Left ventricle myocardium inferior (tissue), 1 donor: ENCODE data around the gene CDK4. TPM values are rescaled to one million over a fixed set of nuclear protein-coding genes. Genes with fewer than 3 reads are reported as not detected.
A peak's percentile ranks its signal among the peaks of the same experiment; 100 is the strongest.

Source experiments
- DNase-seq: peaks from one replicate; pipeline ENCODE4 v3.0.0-alpha.2; 2020
- H3K27ac ChIP-seq: fragments of 200-600 bp; replicated peaks from 2 replicates; pipeline ENCODE4 v1.8.0; 2021
- H3K27me3 ChIP-seq: fragments of 200-600 bp; 2 replicates; pipeline ENCODE4 v1.8.0; 2021; ENCODE audit warnings: low read depth
- H3K36me3 ChIP-seq: fragments of 200-600 bp; 2 replicates; pipeline ENCODE4 v1.8.0; 2021
- H3K4me1 ChIP-seq: fragments of 200-600 bp; 2 replicates; pipeline ENCODE4 v1.8.0; 2021
- H3K4me3 ChIP-seq: fragments of 200-600 bp; 2 replicates; pipeline ENCODE4 v1.8.0; 2021; ENCODE audit warnings: mild to moderate bottlenecking, moderate library complexity
- H3K9me3 ChIP-seq: fragments of 200-600 bp; replicated peaks from 2 replicates; pipeline ENCODE4 v1.8.0; 2021
- intact Hi-C: fragments of 100-400 bp; cut with micrococcal nuclease; formaldehyde crosslinking; loops from one replicate; pipeline ENCODE4 v1.11.0; 2022
- total RNA-seq: library from RNA; stranded (reverse); fragmentation: NEBNext Ultra II Directional; extraction: Animal tissue kit (Norgen Biotek cat#: 25700); gene quantifications from one replicate; pipeline ENCODE4 v1.2.1, GENCODE V29; 2021
- TF ChIP-seq, protein P1 (sequence below): fragments of 200-600 bp; IDR thresholded peaks from 2 replicates; pipeline ENCODE4 v1.8.0; 2021; ENCODE audit warnings: antibody characterized with exemption, mild to moderate bottlenecking, borderline replicate concordance
- donor health status: DM: no; HTN: yes; CAD: no; lungs with severe emphysema.

CDK4 gene
- total RNA-seq, 1 donor from 2014 or later = 41.3 TPM

DNA sequence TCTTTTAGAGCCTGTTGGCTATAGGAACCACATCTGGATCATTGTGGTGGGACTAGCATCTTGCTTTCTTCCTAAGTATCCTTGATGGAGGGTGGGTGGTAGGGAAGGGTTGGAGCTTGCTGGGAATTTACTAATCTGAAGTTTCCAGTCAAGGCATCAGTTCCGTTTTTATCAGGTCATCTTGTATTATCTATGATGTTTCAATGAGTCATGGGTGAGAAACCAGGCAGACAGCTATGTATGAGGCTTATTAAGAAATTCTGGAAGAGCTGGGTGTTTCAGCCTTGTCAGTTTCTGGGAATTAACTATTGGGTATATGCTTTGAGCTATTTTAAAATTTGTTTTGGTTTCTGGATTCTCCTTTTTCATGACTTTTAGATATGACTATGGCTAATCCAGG is 41.8 kb upstream of the CDK4 start:
- H3K4me3 ChIP-seq = no peak overlapping the region
- no peaks in the 10 kb centered on the region for H3K4me1 ChIP-seq
- H3K36me3 ChIP-seq = peaks cover 88% of the 10 kb centered on the region
- TF ChIP-seq, protein P1, sequence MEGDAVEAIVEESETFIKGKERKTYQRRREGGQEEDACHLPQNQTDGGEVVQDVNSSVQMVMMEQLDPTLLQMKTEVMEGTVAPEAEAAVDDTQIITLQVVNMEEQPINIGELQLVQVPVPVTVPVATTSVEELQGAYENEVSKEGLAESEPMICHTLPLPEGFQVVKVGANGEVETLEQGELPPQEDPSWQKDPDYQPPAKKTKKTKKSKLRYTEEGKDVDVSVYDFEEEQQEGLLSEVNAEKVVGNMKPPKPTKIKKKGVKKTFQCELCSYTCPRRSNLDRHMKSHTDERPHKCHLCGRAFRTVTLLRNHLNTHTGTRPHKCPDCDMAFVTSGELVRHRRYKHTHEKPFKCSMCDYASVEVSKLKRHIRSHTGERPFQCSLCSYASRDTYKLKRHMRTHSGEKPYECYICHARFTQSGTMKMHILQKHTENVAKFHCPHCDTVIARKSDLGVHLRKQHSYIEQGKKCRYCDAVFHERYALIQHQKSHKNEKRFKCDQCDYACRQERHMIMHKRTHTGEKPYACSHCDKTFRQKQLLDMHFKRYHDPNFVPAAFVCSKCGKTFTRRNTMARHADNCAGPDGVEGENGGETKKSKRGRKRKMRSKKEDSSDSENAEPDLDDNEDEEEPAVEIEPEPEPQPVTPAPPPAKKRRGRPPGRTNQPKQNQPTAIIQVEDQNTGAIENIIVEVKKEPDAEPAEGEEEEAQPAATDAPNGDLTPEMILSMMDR = no peak
- no peaks in the 10 kb centered on the region for H3K9me3 ChIP-seq
- no peak for DNase-seq
- H3K27ac ChIP-seq = no peak overlapping the region
- no peaks in the 10 kb centered on the region for H3K27me3 ChIP-seq
- intact Hi-C loops = no loop called here

DNA sequence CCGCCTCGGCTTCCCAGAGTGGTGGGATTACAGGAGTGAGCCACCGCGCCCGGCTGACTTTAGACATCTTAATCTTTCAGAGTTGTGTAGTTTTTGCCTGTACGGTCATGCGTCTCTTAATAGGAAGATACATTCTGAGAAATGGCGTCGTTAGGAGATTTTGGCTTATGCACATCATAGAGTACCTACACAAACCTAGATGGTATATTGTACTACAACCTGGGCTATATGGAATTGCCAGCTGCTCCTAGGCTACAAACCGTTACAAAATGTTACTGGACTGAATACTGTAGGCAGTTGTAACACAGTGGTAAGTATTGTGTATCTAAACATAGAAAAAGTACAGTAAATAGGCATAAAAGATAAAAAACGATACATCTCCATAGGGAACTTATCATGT is 31.8 kb upstream of the CDK4 start:
- Histone ChIP-seq H3K27me3 (no peaks in the 10 kb centered on the region), H3K27ac (no peak overlapping the region), H3K9me3 (no peaks in the 10 kb centered on the region), H3K36me3 (peaks cover 43% of the 10 kb centered on the region), H3K4me1 (peaks cover 21% of the 10 kb centered on the region), H3K4me3 (peak overlapping the region; percentile 96)
- DNase-seq = no peak
- intact Hi-C loops = no loop called here
- TF ChIP-seq, protein P1 = no peak

DNA sequence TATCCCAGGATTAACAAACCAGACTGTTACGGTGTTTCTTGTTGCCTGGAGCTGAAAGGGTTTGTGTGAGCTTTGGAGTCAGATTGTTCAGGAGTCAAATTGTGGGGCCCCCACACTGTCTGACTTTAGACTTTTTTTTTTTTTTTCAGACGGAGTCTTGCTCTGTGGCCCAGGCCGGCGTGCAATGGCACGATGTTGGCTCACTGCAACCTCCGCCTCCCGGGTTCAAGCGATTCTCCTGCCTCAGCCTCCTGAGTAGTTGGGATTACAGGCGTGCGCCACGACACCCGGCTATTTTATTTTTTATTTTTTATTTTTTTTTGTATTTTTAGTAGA is 31.3 kb upstream of the CDK4 start:
- no peaks in the 10 kb centered on the region for H3K27me3 ChIP-seq
- peaks cover 21% of the 10 kb centered on the region for H3K4me1 ChIP-seq
- DNase-seq = no peak
- TF ChIP-seq, protein P1 = no peak
- no peaks in the 10 kb centered on the region for H3K9me3 ChIP-seq
- H3K4me3 ChIP-seq = peak overlapping the region; percentile 96
- H3K27ac ChIP-seq = no peak overlapping the region
- intact Hi-C loops = no loop called here
- peaks cover 39% of the 10 kb centered on the region for H3K36me3 ChIP-seq

DNA sequence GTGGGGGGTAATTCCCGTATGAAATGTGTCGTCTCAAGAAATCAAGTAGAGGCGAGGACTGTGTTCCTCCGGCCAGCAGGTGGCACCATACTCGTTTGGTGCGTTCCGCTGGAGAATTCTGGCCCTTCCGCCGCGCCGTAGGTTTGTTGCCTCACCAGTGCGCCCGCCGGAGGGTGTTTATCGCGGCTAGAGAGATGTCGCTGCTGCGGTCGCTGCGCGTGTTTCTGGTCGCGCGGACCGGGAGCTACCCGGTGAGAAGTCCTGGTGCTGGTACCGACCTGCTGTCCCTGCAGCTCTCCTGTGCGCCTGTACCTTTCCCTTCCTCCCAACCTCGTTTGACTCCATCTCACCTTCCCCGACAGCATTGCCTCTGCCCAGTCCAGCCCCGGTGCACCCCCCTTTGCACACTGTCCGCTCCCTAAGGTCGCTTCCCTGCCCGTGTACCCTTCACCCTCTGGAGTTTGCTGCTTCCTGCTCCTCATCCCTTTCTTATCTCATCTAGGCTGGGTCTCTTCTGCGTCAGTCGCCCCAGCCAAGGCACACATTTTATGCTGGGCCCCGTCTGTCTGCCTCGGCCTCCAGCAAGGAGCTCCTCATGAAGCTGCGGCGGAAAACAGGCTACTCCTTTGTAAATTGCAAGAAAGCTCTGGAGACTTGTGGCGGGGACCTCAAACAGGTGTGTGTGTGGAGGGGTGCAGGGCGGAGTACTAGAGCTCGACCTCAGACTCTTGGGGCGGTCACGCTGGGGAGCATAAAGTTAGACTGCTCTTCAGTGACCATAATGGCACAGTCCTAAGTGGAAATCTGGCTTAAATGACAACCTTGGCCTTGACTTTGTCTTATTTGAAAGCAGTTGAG is 30.7 kb upstream of the CDK4 start, which contains the start of gene TSFM:
TSFM (plus strand) TSS at position 180 of the 858 bp plus-strand sequence; CDS start at position 195, 15 bp downstream.
- Histone ChIP-seq H3K27me3 (no peaks in the 10 kb centered on the region), H3K9me3 (no peaks in the 10 kb centered on the region), H3K27ac (peak within 1 kb of the TSS; percentile 81), H3K36me3 (peaks cover 35% of the 10 kb centered on the region), H3K4me1 (peaks cover 21% of the 10 kb centered on the region), H3K4me3 (peak within 1 kb of the TSS; percentile 96)
- intact Hi-C loops = no loop called here
- TF ChIP-seq, protein P1 = peak; percentile 96
- DNase-seq = peak; percentile 98

DNA sequence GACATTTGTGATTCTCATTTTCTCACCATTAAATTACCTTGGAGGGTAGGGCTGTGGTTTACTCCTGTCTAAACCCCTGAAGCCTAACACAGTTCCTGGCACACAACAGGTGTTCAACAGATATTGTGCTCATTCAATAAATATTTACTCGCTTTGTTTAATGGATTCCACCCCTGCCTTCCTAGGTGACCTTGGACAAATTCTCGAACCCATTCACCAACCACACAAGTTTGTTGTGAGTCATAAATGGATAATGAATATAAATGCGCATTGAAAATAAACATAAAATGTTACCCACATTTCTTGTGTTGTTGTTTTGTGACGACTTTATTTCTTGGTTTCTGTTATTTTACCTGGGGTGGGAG is 30.1 kb upstream of the CDK4 start:
- intact Hi-C loops = no loop called here
- DNase-seq = no peak
- H3K27ac ChIP-seq = peak overlapping the region; percentile 81
- peak overlapping the region; percentile 96 for H3K4me3 ChIP-seq
- H3K36me3 ChIP-seq = peaks cover 28% of the 10 kb centered on the region
- peaks cover 21% of the 10 kb centered on the region for H3K4me1 ChIP-seq
- TF ChIP-seq, protein P1 = no peak
- H3K9me3 ChIP-seq = no peaks in the 10 kb centered on the region
- no peaks in the 10 kb centered on the region for H3K27me3 ChIP-seq
